GM04504 (cell line): ENCODE measurements around the gene ULK4.
"Not testable (repeated sequence)": the region's sequence is repeated elsewhere in the genome, so short reads cannot be mapped to it uniquely, and the experiment has no call there.

Experiments
- DNase-seq: peaks from one replicate; pipeline ENCODE4 v3.0.0-alpha.2; 2012; ENCODE audit warnings: low read depth

Gene ULK4

GRCh38 chr3:41872157-41872556, 89.7 kb downstream of the ULK4 start:
- no peak for DNase-seq

- no peak for DNase-seq
These were observed 94.4 kb downstream of the ULK4 start for GRCh38 chr3:41867533-41867932.

GRCh38 chr3:41866298-41866697, 95.6 kb downstream of the ULK4 start:
- DNase-seq: no peak

- no peak for DNase-seq
These were observed 98.9 kb downstream of the ULK4 start for GRCh38 chr3:41863024-41863423.

- DNase-seq: not testable (repeated sequence)
These were observed 101.4 kb downstream of the ULK4 start for GRCh38 chr3:41860489-41860888.

GRCh38 chr3:41854956-41855355, 106.9 kb downstream of the ULK4 start:
- DNase-seq: no peak

GRCh38 chr3:41853540-41854196, 108.2 kb downstream of the ULK4 start:
- DNase-seq: no peak

GRCh38 chr3:41848753-41849574, 112.9 kb downstream of the ULK4 start:
- DNase-seq: no peak

- DNase-seq: no peak
These were observed 114.2 kb downstream of the ULK4 start for GRCh38 chr3:41847679-41848078.

GRCh38 chr3:41846850-41847249, 115.1 kb downstream of the ULK4 start:
- no peak for DNase-seq

GRCh38 chr3:41845826-41846225, 116.1 kb downstream of the ULK4 start:
- no peak for DNase-seq

GRCh38 chr3:41844256-41844655, 117.6 kb downstream of the ULK4 start:
- DNase-seq: not testable (repeated sequence)

- not testable (repeated sequence) for DNase-seq
These were observed 120.8 kb downstream of the ULK4 start for GRCh38 chr3:41840936-41841668.

- no peak for DNase-seq
These were observed 125.4 kb downstream of the ULK4 start for GRCh38 chr3:41836360-41837134.

GRCh38 chr3:41833628-41834027, 128.3 kb downstream of the ULK4 start:
- DNase-seq: no peak

GRCh38 chr3:41819236-41819635, 142.7 kb downstream of the ULK4 start:
- DNase-seq: no peak

GRCh38 chr3:41808618-41809017, 153.3 kb downstream of the ULK4 start:
- DNase-seq: no peak

GRCh38 chr3:41808152-41808551, 153.8 kb downstream of the ULK4 start:
- peak; percentile 33 for DNase-seq

- no peak for DNase-seq
These were observed 166.9 kb downstream of the ULK4 start for GRCh38 chr3:41794748-41795589.

- no peak for DNase-seq
These were observed 169.1 kb downstream of the ULK4 start for GRCh38 chr3:41792806-41793205.

- no peak for DNase-seq
These were observed 192.8 kb downstream of the ULK4 start for GRCh38 chr3:41769106-41769505.
